ENCODE measurements around the gene OPN1MW2. TPM values are rescaled to one million over a fixed set of nuclear protein-coding genes. Genes with fewer than 3 reads are reported as not detected.
"Not testable (repeated sequence)": the region's sequence is repeated elsewhere in the genome, so short reads cannot be mapped to it uniquely, and the experiment has no call there.

Gene OPN1MW2
- not detected for polyA plus RNA-seq (2013, experiment 1 of 2; ENCODE audit: insufficient read length)
- not detected for polyA plus RNA-seq (2013, experiment 2 of 2; ENCODE audit: insufficient read length)

- not testable (repeated sequence) for DNase-seq
Observed at GRCh38 chrX:154219456-154219855, at the start of gene OPN1MW2. TSS of gene OPN1MW2 (plus strand) at chrX:154219756. CDS start at chrX:154219816, 60 bp downstream.

- DNase-seq = not testable (repeated sequence)
Observed at GRCh38 chrX:154172535-154172943, 47.0 kb upstream of the OPN1MW2 start.

DNA sequence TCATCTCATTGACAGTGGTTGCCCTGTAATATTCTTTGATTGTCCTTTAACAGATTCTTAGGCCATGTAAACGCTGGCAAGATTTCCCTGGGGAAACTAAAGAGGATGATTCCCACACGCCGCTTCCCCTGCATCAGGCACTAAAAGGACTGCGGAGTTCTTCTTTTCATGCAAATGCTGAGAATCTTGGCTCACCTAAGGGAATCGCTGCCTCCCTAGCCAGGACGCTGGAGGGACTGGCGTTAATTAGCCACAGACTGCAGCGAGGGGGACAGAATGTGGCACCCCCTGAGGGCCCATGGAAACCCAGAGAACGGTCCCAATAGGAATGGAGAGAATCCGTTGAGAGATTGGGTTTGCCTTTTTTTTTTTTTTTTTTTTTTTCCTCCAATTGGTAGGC, 45.2 kb upstream of the OPN1MW2 start:
- not testable (repeated sequence) for DNase-seq

GRCh38 chrX:154182296-154182695, 37.3 kb upstream of the OPN1MW2 start, which contains the start of gene OPN1MW:
TSS of gene OPN1MW (plus strand) at chrX:154182596. CDS start at chrX:154182678, 82 bp downstream.
- DNase-seq = not testable (repeated sequence)

DNA sequence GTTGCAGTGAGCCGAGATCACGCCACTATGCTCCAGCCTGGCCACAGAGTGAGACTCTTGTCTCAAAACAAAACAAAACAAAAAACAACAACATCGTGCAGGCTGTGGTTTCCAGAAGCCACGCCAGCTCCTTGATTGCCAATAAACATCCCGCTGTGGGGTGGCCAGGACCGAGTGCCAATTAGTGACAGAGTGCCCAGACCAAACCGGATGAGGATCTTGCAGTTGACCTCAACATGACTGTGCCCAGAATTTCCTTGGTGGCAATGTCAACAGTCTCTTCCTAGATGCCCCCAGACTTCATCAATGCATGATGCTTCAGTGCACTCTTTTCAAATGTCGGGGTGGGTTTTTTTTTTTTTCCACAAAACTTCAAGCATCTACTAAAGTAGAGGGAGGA, 35.8 kb upstream of the OPN1MW2 start:
- DNase-seq = not testable (repeated sequence)

- DNase-seq = not testable (repeated sequence)
Observed at GRCh38 chrX:154192846-154193245, 26.7 kb upstream of the OPN1MW2 start.

GRCh38 chrX:154194316-154194715, 25.2 kb upstream of the OPN1MW2 start:
- DNase-seq = not testable (repeated sequence)

DNA sequence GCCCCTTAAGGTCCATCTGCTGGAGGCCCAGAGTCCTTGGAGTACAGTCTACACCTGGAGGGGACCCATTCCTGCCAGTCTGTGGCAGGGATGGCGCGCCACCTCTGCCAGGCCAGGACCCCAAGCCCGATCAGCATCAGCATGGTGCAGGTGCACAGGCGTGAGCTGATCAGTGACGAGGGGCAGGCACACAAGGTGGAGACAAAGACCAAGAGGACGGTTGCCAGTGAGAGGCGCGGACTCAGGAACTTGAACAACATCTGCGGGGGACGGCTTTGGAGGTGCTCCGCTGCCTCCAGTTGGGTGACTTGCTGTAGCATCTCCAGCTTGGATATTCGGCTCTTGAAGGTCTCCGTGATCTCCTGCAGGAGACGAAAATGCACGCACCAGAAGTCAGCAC, 23.1 kb upstream of the OPN1MW2 start:
- DNase-seq = not testable (repeated sequence)

DNA sequence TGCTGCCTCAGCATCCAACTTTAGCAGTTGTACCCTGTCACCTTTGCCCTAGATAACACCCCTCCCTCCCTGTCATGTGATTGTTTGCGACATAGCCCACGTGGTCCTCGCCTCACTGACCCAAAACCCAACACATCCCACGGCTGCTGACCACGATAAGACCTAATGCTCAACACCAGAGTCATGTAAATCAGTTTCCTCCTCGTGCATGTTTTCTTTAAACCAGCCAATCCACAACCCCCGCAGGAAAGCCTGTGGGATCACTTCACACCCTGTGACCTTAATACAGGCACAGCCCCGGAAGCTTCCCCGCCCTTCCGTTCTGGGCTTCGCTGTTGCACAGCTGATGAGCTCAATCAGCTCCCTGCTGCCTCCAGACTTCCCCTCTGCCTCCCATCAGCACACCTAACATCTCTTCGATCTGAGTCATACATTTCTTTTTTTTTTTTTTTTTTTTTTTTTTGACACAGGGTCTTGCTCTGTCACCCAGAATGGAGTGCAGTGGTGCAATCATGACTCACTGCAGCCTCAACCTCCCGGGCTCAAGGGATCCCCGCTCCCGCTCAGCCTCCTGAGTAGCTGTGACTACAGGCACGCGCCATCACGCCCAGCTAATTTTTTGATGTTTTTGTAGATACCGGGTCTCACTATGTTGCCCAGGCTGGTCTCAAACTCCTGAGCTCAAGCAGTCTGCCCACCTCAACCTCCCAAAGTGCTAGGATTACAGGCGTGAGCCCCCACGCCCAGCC, 9.7 kb upstream of the OPN1MW2 start:
- not testable (repeated sequence) for DNase-seq

GRCh38 chrX:154211057-154211456, 8.5 kb upstream of the OPN1MW2 start:
- not testable (repeated sequence) for DNase-seq

DNA sequence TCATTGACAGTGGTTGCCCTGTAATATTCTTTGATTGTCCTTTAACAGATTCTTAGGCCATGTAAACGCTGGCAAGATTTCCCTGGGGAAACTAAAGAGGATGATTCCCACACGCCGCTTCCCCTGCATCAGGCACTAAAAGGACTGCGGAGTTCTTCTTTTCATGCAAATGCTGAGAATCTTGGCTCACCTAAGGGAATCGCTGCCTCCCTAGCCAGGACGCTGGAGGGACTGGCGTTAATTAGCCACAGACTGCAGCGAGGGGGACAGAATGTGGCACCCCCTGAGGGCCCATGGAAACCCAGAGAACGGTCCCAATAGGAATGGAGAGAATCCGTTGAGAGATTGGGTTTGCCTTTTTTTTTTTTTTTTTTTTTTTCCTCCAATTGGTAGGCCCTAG, 8.1 kb upstream of the OPN1MW2 start:
- DNase-seq = not testable (repeated sequence)

- DNase-seq = not testable (repeated sequence)
Observed at GRCh38 chrX:154225292-154225691, 5.7 kb downstream of the OPN1MW2 start.

DNA sequence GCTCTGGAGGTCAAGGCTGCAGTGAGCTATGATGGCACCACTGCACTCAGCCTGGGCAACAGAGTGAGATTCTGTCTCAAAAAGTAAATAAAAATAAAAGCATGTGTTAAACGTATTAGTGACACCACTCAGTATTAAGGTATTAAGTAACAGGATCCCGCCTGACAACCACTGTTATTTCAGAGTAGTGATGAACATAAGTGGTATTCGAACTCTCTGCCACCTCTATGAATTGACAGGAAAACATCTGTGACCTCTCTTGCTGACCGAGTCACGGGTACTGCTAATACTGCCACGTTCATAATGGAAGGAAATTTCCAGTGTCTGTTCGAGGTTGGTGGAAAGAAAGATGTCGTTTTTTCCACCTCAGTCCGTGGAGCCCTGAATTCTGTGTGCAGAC, 7.2 kb downstream of the OPN1MW2 start:
- not testable (repeated sequence) for DNase-seq

DNA sequence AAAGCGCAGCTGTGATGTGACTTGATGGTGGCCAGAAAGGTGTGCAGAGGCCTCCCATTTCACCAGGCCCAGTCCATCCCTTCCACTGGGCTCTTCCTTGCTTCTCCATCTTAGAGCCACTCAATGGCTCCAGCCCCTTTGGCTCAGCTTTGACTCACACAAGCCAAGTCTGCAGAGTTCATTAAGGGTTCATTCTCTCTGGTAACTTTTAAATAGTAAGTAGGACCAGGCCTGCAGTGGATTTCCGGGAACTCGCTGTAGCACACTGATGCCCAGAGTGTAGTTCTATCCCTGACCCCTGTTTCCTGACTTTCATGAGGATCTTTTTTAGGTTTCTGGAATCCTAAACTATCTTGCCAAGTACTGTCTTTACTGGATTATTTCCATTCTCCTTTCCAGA, 11.9 kb downstream of the OPN1MW2 start:
- DNase-seq = not testable (repeated sequence)

- DNase-seq = not testable (repeated sequence)
Observed at GRCh38 chrX:154233620-154234019, 14.1 kb downstream of the OPN1MW2 start.

DNA sequence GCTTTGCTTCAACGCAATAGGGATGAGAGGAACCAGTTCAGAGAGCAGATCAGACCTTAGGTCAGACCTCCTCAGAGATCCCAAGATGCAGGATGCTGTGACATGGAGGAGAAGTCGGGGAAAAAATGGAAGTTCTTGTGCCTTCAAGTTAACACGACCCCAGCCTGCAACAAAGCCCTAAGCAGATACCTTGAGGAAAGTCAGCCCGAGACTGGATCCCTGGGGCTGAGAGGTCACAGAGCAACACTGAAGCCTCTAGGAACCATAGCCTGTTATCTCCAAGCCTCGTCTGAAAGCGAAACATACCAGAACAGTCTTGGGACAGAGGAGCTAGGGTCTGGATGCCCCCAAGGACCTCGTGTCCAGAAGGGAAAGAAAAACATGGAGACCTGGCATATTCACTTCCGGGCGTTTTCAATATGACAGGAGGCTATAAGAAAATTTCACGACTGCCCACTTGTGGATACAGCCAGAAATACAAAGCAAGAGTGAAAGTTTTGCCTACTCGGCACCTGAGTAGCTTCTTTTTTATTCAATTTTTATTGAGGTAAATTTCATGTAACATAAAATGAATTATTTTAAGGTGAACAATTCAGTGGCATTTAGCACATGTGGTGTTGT, 19.5 kb downstream of the OPN1MW2 start:
- DNase-seq = not testable (repeated sequence)

GRCh38 chrX:154239982-154240503, 20.5 kb downstream of the OPN1MW2 start:
- not testable (repeated sequence) for DNase-seq

GRCh38 chrX:154247377-154248045, 28.0 kb downstream of the OPN1MW2 start:
- DNase-seq = not testable (repeated sequence)

GRCh38 chrX:154248076-154248475, 28.5 kb downstream of the OPN1MW2 start:
- DNase-seq = not testable (repeated sequence)

DNA sequence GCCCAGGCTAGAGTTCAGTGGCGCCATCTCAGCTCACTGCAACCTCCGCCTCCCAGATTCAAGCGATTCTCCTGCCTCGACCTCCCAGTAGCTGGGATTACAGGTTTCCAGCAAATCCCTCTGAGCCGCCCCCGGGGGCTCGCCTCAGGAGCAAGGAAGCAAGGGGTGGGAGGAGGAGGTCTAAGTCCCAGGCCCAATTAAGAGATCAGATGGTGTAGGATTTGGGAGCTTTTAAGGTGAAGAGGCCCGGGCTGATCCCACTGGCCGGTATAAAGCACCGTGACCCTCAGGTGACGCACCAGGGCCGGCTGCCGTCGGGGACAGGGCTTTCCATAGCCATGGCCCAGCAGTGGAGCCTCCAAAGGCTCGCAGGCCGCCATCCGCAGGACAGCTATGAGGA, 37.7 kb downstream of the OPN1MW2 start, which contains the start of gene OPN1MW3:
TSS of gene OPN1MW3 (plus strand) at position 301 of the 400 bp plus-strand sequence. CDS start at position 339, 38 bp downstream.
- not testable (repeated sequence) for DNase-seq

DNA sequence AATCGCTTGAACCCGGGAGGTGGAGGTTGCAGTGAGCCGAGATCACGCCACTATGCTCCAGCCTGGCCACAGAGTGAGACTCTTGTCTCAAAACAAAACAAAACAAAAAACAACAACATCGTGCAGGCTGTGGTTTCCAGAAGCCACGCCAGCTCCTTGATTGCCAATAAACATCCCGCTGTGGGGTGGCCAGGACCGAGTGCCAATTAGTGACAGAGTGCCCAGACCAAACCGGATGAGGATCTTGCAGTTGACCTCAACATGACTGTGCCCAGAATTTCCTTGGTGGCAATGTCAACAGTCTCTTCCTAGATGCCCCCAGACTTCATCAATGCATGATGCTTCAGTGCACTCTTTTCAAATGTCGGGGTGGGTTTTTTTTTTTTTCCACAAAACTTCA, 39.2 kb downstream of the OPN1MW2 start:
- not testable (repeated sequence) for DNase-seq

GRCh38 chrX:154263072-154263471, 43.5 kb downstream of the OPN1MW2 start:
- not testable (repeated sequence) for DNase-seq

Data from fibroblast of skin of scalp (primary cell).